HepG2 (cell line): ENCODE results near the gene HDAC10. TPM values are rescaled to one million over a fixed set of nuclear protein-coding genes. Genes with fewer than 3 reads are reported as not detected.

Source experiments
- ATAC-seq: fragments of 200-7000 bp; cut with Tn5 transposase; 3 replicates; pipeline ENCODE4 v1.9.1; 2020; ENCODE audit warnings: mild to moderate bottlenecking, moderate library complexity
- BruUV-seq: library from RNA; stranded (reverse); fragments of 400-500 nt; replicated peaks from 2 replicates; lab custom pipeline; 2021; lab: Mats Ljungman, UMichigan
- CTCF ChIA-PET: fragments of 300-600 bp; formaldehyde crosslinking; extraction: SDS; loops from one replicate; lab custom pipeline; 2021; ENCODE audit warnings: low total read pairs, inconsistent platforms, low intra/inter-chr PET ratio; lab: Yijun Ruan, JAX
- POLR2A ChIA-PET: fragments of 350-600 bp; sonication (Branson Sonifier 250); formaldehyde crosslinking; loops from one replicate; lab custom pipeline; 2020; ENCODE audit warnings: antibody characterized with exemption, inconsistent platforms; lab: Yijun Ruan, JAX
- DNase-seq: peaks from one replicate; pipeline ENCODE4 v3.0.0-alpha.2; 2015; ENCODE audit warnings: low spot score
- FAIRE-seq: peaks from 3 replicates; lab custom pipeline; 2011; peaks lifted over from hg19 to GRCh38; lab: Jason Lieb, UNC
- H2AFZ ChIP-seq: one replicate; pipeline ENCODE4 v1.6.1; 2011; ENCODE audit warnings: low read length, inconsistent platforms
- H3K27ac ChIP-seq: fragments of 300-600 bp; 3 replicates; pipeline ENCODE4 v1.8.0; 2011; ENCODE audit warnings: mixed run types, mild to moderate bottlenecking, mixed read lengths, low read length, inconsistent platforms; ENCODE audit not compliant: insufficient read depth; ENCODE audit errors: extremely low read length
- H3K27me3 ChIP-seq, 2 experiments: fragments of 200-600 bp in 1 of 2; 2 replicates in 1 of 2; 3 replicates in 1 of 2; pipeline versions ENCODE4 v1.6.0 to v1.8.0; 2011; ENCODE audit warnings: low read length in 2 of 2, mild to moderate bottlenecking in 2 of 2, moderate library complexity in 2 of 2, inconsistent platforms in 1 of 2; ENCODE audit not compliant: insufficient read depth in 2 of 2, control insufficient read depth in 1 of 2
- H3K36me3 ChIP-seq, 2 experiments: fragments of 200-600 bp in 1 of 2; replicated peaks in 1 of 2; 2 replicates in 1 of 2; 3 replicates in 1 of 2; pipeline versions ENCODE4 v1.5.1 to v1.8.0; 2011; ENCODE audit warnings: low read length in 2 of 2, inconsistent platforms in 1 of 2; ENCODE audit not compliant: insufficient read depth in 2 of 2, control insufficient read depth in 1 of 2
- H3K4me1 ChIP-seq: 2 replicates; pipeline ENCODE4 v1.5.1; 2012; ENCODE audit warnings: low read length, inconsistent platforms; ENCODE audit not compliant: insufficient read depth
- H3K4me2 ChIP-seq: 2 replicates; pipeline ENCODE4 v1.6.0; 2011; ENCODE audit warnings: low read depth, low read length, inconsistent platforms
- H3K4me3 ChIP-seq, 3 experiments: fragments of 200-600 bp in 1 of 3; sonication (generic), shearing (Covaris generic) in 1 of 3; replicated peaks in 1 of 3; 2 replicates each; pipeline ENCODE4 v1.5.1; 2011 to 2016; ENCODE audit warnings: low read length in 3 of 3, inconsistent platforms in 2 of 3, low read depth in 2 of 3, mild to moderate bottlenecking in 2 of 3, control low read depth in 1 of 3, mixed read lengths in 1 of 3; ENCODE audit not compliant: insufficient read depth in 1 of 3
- H3K79me2 ChIP-seq: one replicate; pipeline ENCODE4 v1.6.1; 2011; ENCODE audit warnings: low read length, inconsistent platforms; ENCODE audit not compliant: insufficient read depth
- H3K9ac ChIP-seq: 2 replicates; pipeline ENCODE4 v1.6.0; 2011; ENCODE audit warnings: mild to moderate bottlenecking, low read depth, low read length, inconsistent platforms; ENCODE audit not compliant: insufficient read depth
- H3K9me3 ChIP-seq: 2 replicates; pipeline ENCODE4 v1.5.1; 2012; ENCODE audit warnings: mild to moderate bottlenecking, low read length
- H4K20me1 ChIP-seq: 2 replicates; pipeline ENCODE4 v1.6.0; 2011; ENCODE audit warnings: inconsistent platforms, mild to moderate bottlenecking, low read length, moderate library complexity; ENCODE audit not compliant: insufficient read depth
- BRD4 ChIP-seq: sonication (generic); formaldehyde crosslinking; IDR thresholded peaks from 2 replicates; pipeline ENCODE4 v1.4.0; 2020; ENCODE audit warnings: missing genetic modification reagents
- FOSL1 ChIP-seq: sonication (generic); formaldehyde crosslinking; IDR thresholded peaks from 2 replicates; pipeline ENCODE4 v1.9.0; 2021; ENCODE audit warnings: missing genetic modification reagents, borderline replicate concordance
- HMGA1 ChIP-seq: sonication (generic); formaldehyde crosslinking; conservative IDR thresholded peaks from 2 replicates; pipeline ENCODE4 v1.4.0; 2020; ENCODE audit warnings: missing genetic modification reagents
- HNF4A ChIP-seq: sonication (generic); formaldehyde crosslinking; IDR thresholded peaks from 2 replicates; pipeline ENCODE4 v1.4.0; 2020; ENCODE audit warnings: missing genetic modification reagents
- HNRNPL ChIP-seq: fragments of 200-400 bp; formaldehyde crosslinking; IDR thresholded peaks from 2 replicates; pipeline ENCODE4 v1.6.1; 2017; ENCODE audit warnings: mild to moderate bottlenecking, low read depth, low read length
- KDM2A ChIP-seq: sonication (generic); formaldehyde crosslinking; IDR thresholded peaks from 2 replicates; pipeline ENCODE4 v1.4.0; 2020; ENCODE audit warnings: low read depth, missing genetic modification reagents, borderline replicate concordance
- NRL ChIP-seq: sonication (generic); formaldehyde crosslinking; IDR thresholded peaks from 2 replicates; pipeline ENCODE4 v1.5.0; 2020; ENCODE audit warnings: missing genetic modification reagents, mild to moderate bottlenecking, moderate library complexity, borderline replicate concordance
- POLR2AphosphoS2 ChIP-seq: IDR thresholded peaks from 2 replicates; pipeline ENCODE4 v1.6.1; 2011; ENCODE audit warnings: low read depth, low read length, improper control_type of control experiment
- STAG1 ChIP-seq: sonication (generic); formaldehyde crosslinking; IDR thresholded peaks from 2 replicates; pipeline ENCODE4 v1.4.0; 2020; ENCODE audit warnings: missing genetic modification reagents
- TEAD3 ChIP-seq: optimal IDR thresholded peaks from 2 replicates; pipeline ENCODE3; 2016; ENCODE audit warnings: borderline replicate concordance
- ZNF263 ChIP-seq: sonication (generic); formaldehyde crosslinking; IDR thresholded peaks from 2 replicates; pipeline ENCODE4 v1.4.0; 2020; ENCODE audit warnings: missing genetic modification reagents
- ZNF543 ChIP-seq: sonication (generic); formaldehyde crosslinking; IDR thresholded peaks from 2 replicates; pipeline ENCODE4 v1.4.0; 2020; ENCODE audit warnings: mild to moderate bottlenecking, missing genetic modification reagents
- ZNF574 ChIP-seq: sonication (generic); formaldehyde crosslinking; IDR thresholded peaks from 2 replicates; pipeline ENCODE4 v1.4.0; 2020; ENCODE audit warnings: missing genetic modification reagents
- ZNF788 ChIP-seq: sonication (generic); formaldehyde crosslinking; IDR thresholded peaks from 2 replicates; pipeline ENCODE4 v1.5.0; 2020; ENCODE audit warnings: mild to moderate bottlenecking, missing genetic modification reagents, borderline replicate concordance
- WGBS: methylation state at CpG from one replicate; pipeline ENCODE4 v1.1.6; 2017; ENCODE audit warnings: low lambda C conversion rate; 5-methylcytosine and 5-hydroxymethylcytosine counted together
- in situ Hi-C: cut with HindIII; loops from 2 replicates; pipeline ENCODE4 v1.10.0; 2017; ENCODE audit warnings: low pct_unique_long_range_greater_than_20kb; ENCODE audit not compliant: extremely low pct_ligation_motif_present
- intact Hi-C: fragments of 100-400 bp; cut with micrococcal nuclease; formaldehyde crosslinking; loops from one replicate; pipeline ENCODE4 v1.10.0; 2022; ENCODE audit not compliant: unreplicated experiment
- polyA plus RNA-seq, 8 experiments: library from polyadenylated mRNA; depleted of rRNA in 3 of 8; stranded (reverse) in 7 of 8; unstranded in 1 of 8; fragments of >200 nt; fragmentation: Illumina TruSeq in 4 of 8; extraction: Trizol in 4 of 8; gene quantifications; 2 replicates each; pipeline versions ENCODE4 v1.2.1 to v1.2.3, GENCODE V29; 2011 to 2016; ENCODE audit warnings: low read depth in 4 of 8, missing spikeins in 1 of 8, mixed read lengths in 1 of 8; ENCODE audit not compliant: insufficient read depth in 1 of 8
- total RNA-seq, 5 experiments: library from RNA; depleted of rRNA; stranded (reverse); fragments of >200 nt; fragmentation: Illumina TruSeq; extraction: Trizol; gene quantifications; 2 replicates each; pipeline ENCODE4 v1.2.3, GENCODE V29; 2016; ENCODE audit warnings: low read depth in 1 of 5
- TF ChIP-seq, protein P1 (sequence below): sonication (generic); formaldehyde crosslinking; IDR thresholded peaks from 2 replicates; pipeline ENCODE4 v1.4.0; 2020; ENCODE audit warnings: mild to moderate bottlenecking, missing genetic modification reagents, borderline replicate concordance
- TF ChIP-seq, protein P2 (sequence below): sonication (generic); formaldehyde crosslinking; IDR thresholded peaks from 2 replicates; pipeline ENCODE4 v1.5.0; 2020; ENCODE audit warnings: mild to moderate bottlenecking, missing genetic modification reagents, moderate library complexity

HDAC10 gene
- total and polyA plus RNA-seq, 2 of the 13 experiments (the other 11 are each of a cell fraction or from before 2014, with no cell fraction given), result 13.9 to 14.9 TPM

DNA sequence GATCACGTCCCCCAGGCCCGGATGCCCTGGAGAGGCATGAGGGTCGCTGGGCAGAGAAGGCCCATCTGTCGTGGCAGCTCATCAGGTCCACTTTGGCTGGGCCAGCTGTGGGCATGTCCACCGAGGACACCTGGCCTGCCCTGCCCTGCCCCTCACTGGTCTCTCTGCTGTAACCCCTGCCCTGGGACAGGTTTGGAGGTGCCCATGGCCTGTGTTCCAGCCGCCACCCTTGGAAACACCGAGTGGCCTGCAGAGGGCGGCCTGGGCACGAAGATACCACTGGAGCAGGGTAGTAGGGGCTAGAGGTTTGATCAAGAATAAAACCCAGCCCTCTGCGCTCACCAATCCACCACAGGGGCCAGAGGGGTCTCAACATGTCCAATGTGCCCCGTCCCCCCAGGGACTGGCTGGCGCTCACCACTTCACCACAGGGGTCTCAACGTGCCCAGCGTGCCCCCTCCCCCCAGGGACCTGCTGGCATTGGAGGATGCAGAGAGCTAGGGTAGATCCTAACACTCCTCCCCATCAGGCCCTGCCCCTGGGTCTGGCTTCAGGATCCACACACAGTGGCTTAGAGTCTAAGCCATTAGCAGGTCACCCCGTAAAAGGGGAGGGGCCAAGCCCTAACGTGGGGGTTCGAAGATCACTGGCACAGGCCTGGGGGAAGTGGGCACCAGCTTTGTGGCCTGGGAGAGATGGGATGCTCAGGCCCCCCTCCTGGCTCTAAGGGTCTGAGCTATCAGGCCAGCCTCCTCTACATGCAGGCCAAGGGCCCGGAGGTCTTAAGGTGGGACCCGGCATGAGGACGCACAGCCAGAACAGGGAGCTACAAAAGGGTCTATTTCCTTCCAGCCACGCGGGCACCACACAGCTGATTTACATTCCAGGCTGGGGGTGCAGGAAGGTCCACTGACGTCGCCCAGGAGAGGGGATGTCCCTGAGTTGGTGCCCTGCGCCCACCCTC is 1.3 kb upstream of the HDAC10 start:
- Histone ChIP-seq H3K27me3 (no peaks in the 10 kb centered on the region), H2AFZ (no peak overlapping the region), H3K4me2 (peak overlapping the region; percentile 96; the same call in 1 of the 2 replicates), H3K9ac (no peak overlapping the region), H3K79me2 (peaks cover 3% of the 10 kb centered on the region), H3K27ac (no peak overlapping the region), H3K9me3 (no peaks in the 10 kb centered on the region), H3K4me3 (peak overlapping the region in 1 of 3 experiments; percentile 92; a peak in 1 of 6 replicates), H3K4me1 (peaks cover 31% of the 10 kb centered on the region), H4K20me1 (no peaks in the 10 kb centered on the region), H3K36me3 (peaks cover 3 to 6% of the 10 kb centered on the region in 2 experiments; a peak in 3 of 5 replicates)
- FAIRE-seq, result no peak
- ChIA-PET CTCF (interaction anchor here (1.1 to 2.0 kb wide), 7 partner anchors 19 to 246 kb away, joined by 3 to 11 read pairs (median 5); partner anchors contain the start of genes DENND6B and PPP6R2), POLR2A (interaction anchor here (0.6 to 2.3 kb wide), 11 partner anchors 8 to 273 kb away, joined by 3 to 11 read pairs (median 4); partner anchors contain the start of genes MAPK12, SCO2 and TUBGCP6)
- in situ Hi-C loops (no loop called here), intact Hi-C loops (no loop called here)
- 100% methylated on average over 1 of the region's 25 CpGs for WGBS
- peak; percentile 66 for ATAC-seq
- peak; percentile 39 for DNase-seq
- no TSS peak for BruUV-seq
- 0 out of 2 replicates have a peak, but pooled peaks have one; percentile 28 for TF ChIP-seq ZNF788
- peak; percentile 41 for TF ChIP-seq ZNF574 (CRISPR knock-in tag)
- no peak for TF ChIP-seq TEAD3
- 0 out of 2 replicates have a peak, but pooled peaks have one; percentile 14 for TF ChIP-seq ZNF263
- TF ChIP-seq, protein P1, sequence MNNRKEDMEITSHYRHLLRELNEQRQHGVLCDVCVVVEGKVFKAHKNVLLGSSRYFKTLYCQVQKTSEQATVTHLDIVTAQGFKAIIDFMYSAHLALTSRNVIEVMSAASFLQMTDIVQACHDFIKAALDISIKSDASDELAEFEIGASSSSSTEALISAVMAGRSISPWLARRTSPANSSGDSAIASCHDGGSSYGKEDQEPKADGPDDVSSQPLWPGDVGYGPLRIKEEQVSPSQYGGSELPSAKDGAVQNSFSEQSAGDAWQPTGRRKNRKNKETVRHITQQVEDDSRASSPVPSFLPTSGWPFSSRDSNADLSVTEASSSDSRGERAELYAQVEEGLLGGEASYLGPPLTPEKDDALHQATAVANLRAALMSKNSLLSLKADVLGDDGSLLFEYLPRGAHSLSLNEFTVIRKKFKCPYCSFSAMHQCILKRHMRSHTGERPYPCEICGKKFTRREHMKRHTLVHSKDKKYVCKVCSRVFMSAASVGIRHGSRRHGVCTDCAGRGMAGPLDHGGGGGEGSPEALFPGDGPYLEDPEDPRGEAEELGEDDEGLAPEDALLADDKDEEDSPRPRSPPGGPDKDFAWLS (CRISPR knock-in tag), result 0 out of 2 replicates have a peak, but pooled peaks have one; percentile 14
- TF ChIP-seq, protein P2, sequence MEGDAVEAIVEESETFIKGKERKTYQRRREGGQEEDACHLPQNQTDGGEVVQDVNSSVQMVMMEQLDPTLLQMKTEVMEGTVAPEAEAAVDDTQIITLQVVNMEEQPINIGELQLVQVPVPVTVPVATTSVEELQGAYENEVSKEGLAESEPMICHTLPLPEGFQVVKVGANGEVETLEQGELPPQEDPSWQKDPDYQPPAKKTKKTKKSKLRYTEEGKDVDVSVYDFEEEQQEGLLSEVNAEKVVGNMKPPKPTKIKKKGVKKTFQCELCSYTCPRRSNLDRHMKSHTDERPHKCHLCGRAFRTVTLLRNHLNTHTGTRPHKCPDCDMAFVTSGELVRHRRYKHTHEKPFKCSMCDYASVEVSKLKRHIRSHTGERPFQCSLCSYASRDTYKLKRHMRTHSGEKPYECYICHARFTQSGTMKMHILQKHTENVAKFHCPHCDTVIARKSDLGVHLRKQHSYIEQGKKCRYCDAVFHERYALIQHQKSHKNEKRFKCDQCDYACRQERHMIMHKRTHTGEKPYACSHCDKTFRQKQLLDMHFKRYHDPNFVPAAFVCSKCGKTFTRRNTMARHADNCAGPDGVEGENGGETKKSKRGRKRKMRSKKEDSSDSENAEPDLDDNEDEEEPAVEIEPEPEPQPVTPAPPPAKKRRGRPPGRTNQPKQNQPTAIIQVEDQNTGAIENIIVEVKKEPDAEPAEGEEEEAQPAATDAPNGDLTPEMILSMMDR (CRISPR knock-in tag), result peak; percentile 90
- peak; percentile 87 for TF ChIP-seq STAG1 (CRISPR knock-in tag)
- TF ChIP-seq HNRNPL, result peak; percentile 93
- peak; percentile 8; the same call in 1 of the 2 replicates for TF ChIP-seq NRL (CRISPR knock-in tag)
- no peak for TF ChIP-seq HMGA1
- no peak for TF ChIP-seq FOSL1 (CRISPR knock-in tag)
- TF ChIP-seq KDM2A (CRISPR knock-in tag), result 0 out of 2 replicates have a peak, but pooled peaks have one; percentile 25
- 0 out of 2 replicates have a peak, but pooled peaks have one; percentile 29 for TF ChIP-seq BRD4
- TF ChIP-seq POLR2AphosphoS2, result no peak
- peak; percentile 6; the same call in 1 of the 2 replicates for TF ChIP-seq HNF4A (CRISPR knock-in tag)
- TF ChIP-seq ZNF543, result peak; percentile 5; the same call in 1 of the 2 replicates
